ENCODE results near the gene SCFD2. TPM values are rescaled to one million over a fixed set of nuclear protein-coding genes. Genes with fewer than 3 reads are reported as not detected.

SCFD2 gene
- polyA plus RNA-seq, 1 of the 3 experiments (the other 2 are of a cell fraction) = 14.1 TPM

DNA sequence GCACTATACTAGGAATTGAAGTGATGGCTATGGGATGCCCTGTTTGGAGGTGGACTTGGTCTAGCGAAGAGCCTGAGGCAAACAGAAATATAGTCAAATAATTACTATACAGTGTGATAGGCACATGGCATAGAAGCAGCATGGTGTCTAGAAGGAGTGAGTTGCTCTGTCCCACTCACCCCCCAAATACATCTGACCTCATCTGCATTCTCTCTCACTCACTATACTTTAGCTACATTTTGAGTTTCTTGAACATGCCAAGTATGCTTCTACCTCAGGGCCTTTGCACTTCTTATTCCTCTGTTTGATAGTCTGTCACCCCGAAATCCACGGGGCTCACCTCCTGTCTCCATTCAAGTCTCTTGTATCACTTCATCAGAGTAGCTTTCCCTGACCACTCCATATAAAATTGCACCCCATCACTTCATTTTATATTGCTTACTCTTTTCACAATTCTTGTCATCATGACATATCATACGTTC lies 9.0 kb upstream of the SCFD2 start:
- no peak overlapping the region for H3K27ac ChIP-seq (ENCODE audit: low read depth in 2 of 2, low read length in 1 of 2)
- no peak overlapping the region for H3K9ac ChIP-seq
- H3K9me3 ChIP-seq = no peaks in the 10 kb centered on the region
- DNase-seq = no peak
- no peak overlapping the region for H3K4me2 ChIP-seq
- H2AFZ ChIP-seq (ENCODE audit: low read depth) = no peak overlapping the region
- H3K27me3 ChIP-seq (ENCODE audit: insufficient read depth) = no peaks in the 10 kb centered on the region
- peaks cover 0 to 5% of the 10 kb centered on the region in 2 experiments for H3K36me3 ChIP-seq (replicated peaks in 1 of 2; ENCODE audit: control insufficient read depth in 1 of 2, insufficient read depth in 2 of 2, low read length in 1 of 2)
- no peak overlapping the region for H3K4me3 ChIP-seq (ENCODE audit: low read depth in 2 of 2, low read length in 1 of 2)
- ChIA-PET CTCF (interaction anchor here (1.8 kb wide), 1 partner anchor 858 kb away, joined by 4 read pairs; no protein-coding TSS in a partner anchor), POLR2A (no interaction called here)
- H4K20me1 ChIP-seq (ENCODE audit: insufficient read depth) = peaks cover 13% of the 10 kb centered on the region
- H3F3A ChIP-seq (replicated peaks; ENCODE audit: insufficient read depth) = no peaks in the 10 kb centered on the region
- H3K79me2 ChIP-seq (ENCODE audit: insufficient read depth) = peaks cover 23% of the 10 kb centered on the region
- TF ChIP-seq, protein P1, sequence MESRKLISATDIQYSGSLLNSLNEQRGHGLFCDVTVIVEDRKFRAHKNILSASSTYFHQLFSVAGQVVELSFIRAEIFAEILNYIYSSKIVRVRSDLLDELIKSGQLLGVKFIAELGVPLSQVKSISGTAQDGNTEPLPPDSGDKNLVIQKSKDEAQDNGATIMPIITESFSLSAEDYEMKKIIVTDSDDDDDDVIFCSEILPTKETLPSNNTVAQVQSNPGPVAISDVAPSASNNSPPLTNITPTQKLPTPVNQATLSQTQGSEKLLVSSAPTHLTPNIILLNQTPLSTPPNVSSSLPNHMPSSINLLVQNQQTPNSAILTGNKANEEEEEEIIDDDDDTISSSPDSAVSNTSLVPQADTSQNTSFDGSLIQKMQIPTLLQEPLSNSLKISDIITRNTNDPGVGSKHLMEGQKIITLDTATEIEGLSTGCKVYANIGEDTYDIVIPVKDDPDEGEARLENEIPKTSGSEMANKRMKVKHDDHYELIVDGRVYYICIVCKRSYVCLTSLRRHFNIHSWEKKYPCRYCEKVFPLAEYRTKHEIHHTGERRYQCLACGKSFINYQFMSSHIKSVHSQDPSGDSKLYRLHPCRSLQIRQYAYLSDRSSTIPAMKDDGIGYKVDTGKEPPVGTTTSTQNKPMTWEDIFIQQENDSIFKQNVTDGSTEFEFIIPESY (IDR thresholded peaks at IDR 0.05; ENCODE audit: borderline replicate concordance, low read depth) = no peak
- no peak for TF ChIP-seq YY1 (IDR thresholded peaks at IDR 0.05; ENCODE audit: low read depth)
- TF ChIP-seq RCOR1 (IDR thresholded peaks at IDR 0.05; ENCODE audit: low read length) = no peak
- TF ChIP-seq SMC3 (IDR thresholded peaks at IDR 0.05; ENCODE audit: low read depth, low read length) = no peak
- TF ChIP-seq, protein P2, sequence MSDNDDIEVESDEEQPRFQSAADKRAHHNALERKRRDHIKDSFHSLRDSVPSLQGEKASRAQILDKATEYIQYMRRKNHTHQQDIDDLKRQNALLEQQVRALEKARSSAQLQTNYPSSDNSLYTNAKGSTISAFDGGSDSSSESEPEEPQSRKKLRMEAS (IDR thresholded peaks at IDR 0.05; ENCODE audit: low read depth) = no peak
- no peak for TF ChIP-seq RFX5 (IDR thresholded peaks at IDR 0.05; ENCODE audit: low read length)
- TF ChIP-seq IRF3 (IDR thresholded peaks at IDR 0.05; ENCODE audit: low read depth, low read length) = no peak
- TF ChIP-seq MEF2A (IDR thresholded peaks at IDR 0.05; ENCODE audit: borderline replicate concordance, low read depth) = no peak
- TF ChIP-seq GATA2 (CRISPR knock-in tag; IDR thresholded peaks at IDR 0.05) = no peak
- no peak for TF ChIP-seq TAF1 (IDR thresholded peaks at IDR 0.05; ENCODE audit: borderline replicate concordance, low read depth, low read length)
- no peaks in the 10 kb centered on the region for H3K9me2 ChIP-seq
- peaks cover 8 to 9% of the 10 kb centered on the region in 2 experiments; a peak in 3 of 4 replicates for H3K4me1 ChIP-seq (ENCODE audit: control insufficient read depth in 1 of 2, insufficient read depth in 2 of 2, low read depth in 1 of 2, low read length in 1 of 2)
- 57% methylated on average over 4 of the region's 4 CpGs for WGBS (ENCODE audit: low lambda C conversion rate)

DNA sequence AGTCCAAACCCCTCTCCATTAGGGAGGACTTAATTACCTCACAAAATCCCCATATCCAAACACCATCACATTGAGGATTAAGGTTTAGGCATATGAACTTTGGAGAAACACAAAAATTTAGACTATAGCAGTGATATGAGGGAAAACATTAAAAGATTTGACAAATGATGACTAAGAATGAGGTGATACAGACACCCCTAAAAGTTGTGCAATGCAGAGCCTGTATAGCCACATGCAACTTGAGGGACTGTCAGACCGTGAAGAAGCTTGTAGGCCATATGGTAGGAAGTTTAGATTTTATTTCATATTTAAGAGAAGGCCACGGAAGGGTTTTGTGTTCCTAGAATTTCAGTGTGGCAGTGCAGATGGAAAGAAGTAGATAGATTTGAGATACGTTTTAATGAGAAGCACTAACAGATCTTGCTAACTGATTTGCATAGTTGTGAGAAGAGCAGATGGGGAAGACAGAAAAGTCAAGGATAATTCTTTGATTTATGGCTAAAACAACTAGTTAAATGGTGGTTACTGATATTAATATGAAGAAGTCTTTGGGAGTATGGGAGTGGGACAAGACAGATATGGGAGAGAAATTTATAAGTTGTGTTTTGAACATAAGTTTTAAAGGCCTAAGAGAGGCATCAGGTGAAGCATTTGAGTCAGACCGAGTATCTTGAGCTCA lies 6.1 kb upstream of the SCFD2 start:
- H2AFZ ChIP-seq (ENCODE audit: low read depth) = no peak overlapping the region
- POLR2A ChIA-PET = no interaction called here
- DNase-seq = no peak
- H3F3A ChIP-seq (replicated peaks; ENCODE audit: insufficient read depth) = no peaks in the 10 kb centered on the region
- CTCF ChIA-PET = interaction anchor here (1.4 kb wide), 1 partner anchor 356 kb away, joined by 3 read pairs; no protein-coding TSS in a partner anchor
- WGBS (ENCODE audit: low lambda C conversion rate) = 69% methylated on average over 4 of the region's 4 CpGs
- H3K27ac ChIP-seq (ENCODE audit: low read depth in 2 of 2, low read length in 1 of 2) = no peak overlapping the region
- H3K4me3 ChIP-seq (ENCODE audit: low read depth in 2 of 2, low read length in 1 of 2) = no peak overlapping the region
- no peaks in the 10 kb centered on the region for H4K20me1 ChIP-seq (ENCODE audit: insufficient read depth)
- no peak for TF ChIP-seq TAF1 (IDR thresholded peaks at IDR 0.05; ENCODE audit: borderline replicate concordance, low read depth, low read length)
- no peak for TF ChIP-seq IRF3 (IDR thresholded peaks at IDR 0.05; ENCODE audit: low read depth, low read length)
- no peak for TF ChIP-seq YY1 (IDR thresholded peaks at IDR 0.05; ENCODE audit: low read depth)
- TF ChIP-seq, protein P3, sequence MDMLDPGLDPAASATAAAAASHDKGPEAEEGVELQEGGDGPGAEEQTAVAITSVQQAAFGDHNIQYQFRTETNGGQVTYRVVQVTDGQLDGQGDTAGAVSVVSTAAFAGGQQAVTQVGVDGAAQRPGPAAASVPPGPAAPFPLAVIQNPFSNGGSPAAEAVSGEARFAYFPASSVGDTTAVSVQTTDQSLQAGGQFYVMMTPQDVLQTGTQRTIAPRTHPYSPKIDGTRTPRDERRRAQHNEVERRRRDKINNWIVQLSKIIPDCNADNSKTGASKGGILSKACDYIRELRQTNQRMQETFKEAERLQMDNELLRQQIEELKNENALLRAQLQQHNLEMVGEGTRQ (IDR thresholded peaks at IDR 0.05; ENCODE audit: borderline replicate concordance, low read depth, low read length) = no peak
- TF ChIP-seq, protein P4, sequence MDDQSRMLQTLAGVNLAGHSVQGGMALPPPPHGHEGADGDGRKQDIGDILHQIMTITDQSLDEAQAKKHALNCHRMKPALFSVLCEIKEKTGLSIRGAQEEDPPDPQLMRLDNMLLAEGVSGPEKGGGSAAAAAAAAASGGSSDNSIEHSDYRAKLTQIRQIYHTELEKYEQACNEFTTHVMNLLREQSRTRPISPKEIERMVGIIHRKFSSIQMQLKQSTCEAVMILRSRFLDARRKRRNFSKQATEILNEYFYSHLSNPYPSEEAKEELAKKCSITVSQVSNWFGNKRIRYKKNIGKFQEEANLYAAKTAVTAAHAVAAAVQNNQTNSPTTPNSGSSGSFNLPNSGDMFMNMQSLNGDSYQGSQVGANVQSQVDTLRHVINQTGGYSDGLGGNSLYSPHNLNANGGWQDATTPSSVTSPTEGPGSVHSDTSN (IDR thresholded peaks at IDR 0.05) = no peak
- TF ChIP-seq FOSL2 (IDR thresholded peaks at IDR 0.05; ENCODE audit: borderline replicate concordance, low read depth) = no peak
- TF ChIP-seq GATA2 (CRISPR knock-in tag; IDR thresholded peaks at IDR 0.05) = no peak
- TF ChIP-seq POLR2AphosphoS5 (IDR thresholded peaks at IDR 0.05; ENCODE audit: low read depth, low read length) = no peak
- no peak for TF ChIP-seq EZH2phosphoT487 (IDR thresholded peaks at IDR 0.05; ENCODE audit: borderline replicate concordance, low read depth)
- no peak for TF ChIP-seq FOXM1 (IDR thresholded peaks at IDR 0.05; ENCODE audit: low read depth)
- H3K4me1 ChIP-seq (ENCODE audit: control insufficient read depth in 1 of 2, insufficient read depth in 2 of 2, low read depth in 1 of 2, low read length in 1 of 2) = peaks cover 0 to 2% of the 10 kb centered on the region in 2 experiments; a peak in 2 of 4 replicates
- no peak overlapping the region for H3K9ac ChIP-seq
- no peaks in the 10 kb centered on the region for H3K79me2 ChIP-seq (ENCODE audit: insufficient read depth)
- H3K4me2 ChIP-seq = no peak overlapping the region
- H3K9me3 ChIP-seq = no peaks in the 10 kb centered on the region
- H3K9me2 ChIP-seq = no peaks in the 10 kb centered on the region
- H3K27me3 ChIP-seq (ENCODE audit: insufficient read depth) = no peaks in the 10 kb centered on the region
- H3K36me3 ChIP-seq (replicated peaks in 1 of 2; ENCODE audit: control insufficient read depth in 1 of 2, insufficient read depth in 2 of 2, low read length in 1 of 2) = no peaks in the 10 kb centered on the region
